HepG2 (cell line): ENCODE data around the gene FXYD5. TPM values are rescaled to one million over a fixed set of nuclear protein-coding genes. Genes with fewer than 3 reads are reported as not detected.

Source experiments
- ATAC-seq: fragments of 200-7000 bp; cut with Tn5 transposase; 3 replicates; pipeline ENCODE4 v1.9.1; 2020; ENCODE audit warnings: mild to moderate bottlenecking, moderate library complexity
- BruUV-seq: library from RNA; stranded (reverse); fragments of 400-500 nt; replicated peaks from 2 replicates; lab custom pipeline; 2021; lab: Mats Ljungman, UMichigan
- CTCF ChIA-PET: fragments of 300-600 bp; formaldehyde crosslinking; extraction: SDS; loops from one replicate; lab custom pipeline; 2021; ENCODE audit warnings: low total read pairs, inconsistent platforms, low intra/inter-chr PET ratio; lab: Yijun Ruan, JAX
- POLR2A ChIA-PET: fragments of 350-600 bp; sonication (Branson Sonifier 250); formaldehyde crosslinking; loops from one replicate; lab custom pipeline; 2020; ENCODE audit warnings: antibody characterized with exemption, inconsistent platforms; lab: Yijun Ruan, JAX
- DNase-seq: peaks from one replicate; pipeline ENCODE4 v3.0.0-alpha.2; 2015; ENCODE audit warnings: low spot score
- FAIRE-seq: peaks from 3 replicates; lab custom pipeline; 2011; peaks lifted over from hg19 to GRCh38; lab: Jason Lieb, UNC
- H2AFZ ChIP-seq: one replicate; pipeline ENCODE4 v1.6.1; 2011; ENCODE audit warnings: low read length, inconsistent platforms
- H3K27ac ChIP-seq: fragments of 300-600 bp; 3 replicates; pipeline ENCODE4 v1.8.0; 2011; ENCODE audit warnings: mixed run types, mild to moderate bottlenecking, mixed read lengths, low read length, inconsistent platforms; ENCODE audit not compliant: insufficient read depth; ENCODE audit errors: extremely low read length
- H3K27me3 ChIP-seq, 2 experiments: fragments of 200-600 bp in 1 of 2; 2 replicates in 1 of 2; 3 replicates in 1 of 2; pipeline versions ENCODE4 v1.6.0 to v1.8.0; 2011; ENCODE audit warnings: low read length in 2 of 2, mild to moderate bottlenecking in 2 of 2, moderate library complexity in 2 of 2, inconsistent platforms in 1 of 2; ENCODE audit not compliant: insufficient read depth in 2 of 2, control insufficient read depth in 1 of 2
- H3K36me3 ChIP-seq, 2 experiments: fragments of 200-600 bp in 1 of 2; replicated peaks in 1 of 2; 2 replicates in 1 of 2; 3 replicates in 1 of 2; pipeline versions ENCODE4 v1.5.1 to v1.8.0; 2011; ENCODE audit warnings: low read length in 2 of 2, inconsistent platforms in 1 of 2; ENCODE audit not compliant: insufficient read depth in 2 of 2, control insufficient read depth in 1 of 2
- H3K4me1 ChIP-seq: 2 replicates; pipeline ENCODE4 v1.5.1; 2012; ENCODE audit warnings: low read length, inconsistent platforms; ENCODE audit not compliant: insufficient read depth
- H3K4me2 ChIP-seq: 2 replicates; pipeline ENCODE4 v1.6.0; 2011; ENCODE audit warnings: low read depth, low read length, inconsistent platforms
- H3K4me3 ChIP-seq, 3 experiments: fragments of 200-600 bp in 1 of 3; sonication (generic), shearing (Covaris generic) in 1 of 3; replicated peaks in 1 of 3; 2 replicates each; pipeline ENCODE4 v1.5.1; 2011 to 2016; ENCODE audit warnings: low read length in 3 of 3, inconsistent platforms in 2 of 3, low read depth in 2 of 3, mild to moderate bottlenecking in 2 of 3, control low read depth in 1 of 3, mixed read lengths in 1 of 3; ENCODE audit not compliant: insufficient read depth in 1 of 3
- H3K79me2 ChIP-seq: one replicate; pipeline ENCODE4 v1.6.1; 2011; ENCODE audit warnings: low read length, inconsistent platforms; ENCODE audit not compliant: insufficient read depth
- H3K9ac ChIP-seq: 2 replicates; pipeline ENCODE4 v1.6.0; 2011; ENCODE audit warnings: mild to moderate bottlenecking, low read depth, low read length, inconsistent platforms; ENCODE audit not compliant: insufficient read depth
- H3K9me3 ChIP-seq: 2 replicates; pipeline ENCODE4 v1.5.1; 2012; ENCODE audit warnings: mild to moderate bottlenecking, low read length
- H4K20me1 ChIP-seq: 2 replicates; pipeline ENCODE4 v1.6.0; 2011; ENCODE audit warnings: inconsistent platforms, mild to moderate bottlenecking, low read length, moderate library complexity; ENCODE audit not compliant: insufficient read depth
- HIC2 ChIP-seq: sonication (generic); formaldehyde crosslinking; IDR thresholded peaks from 2 replicates; pipeline ENCODE4 v1.9.0; 2022; ENCODE audit warnings: low read depth, missing genetic modification reagents
- MEIS2 ChIP-seq: sonication (generic); formaldehyde crosslinking; IDR thresholded peaks from 2 replicates; pipeline ENCODE4 v1.9.0; 2021; ENCODE audit warnings: mild to moderate bottlenecking, missing genetic modification reagents
- PAWR ChIP-seq: sonication (generic); formaldehyde crosslinking; IDR thresholded peaks from 2 replicates; pipeline ENCODE4 v1.4.0; 2020; ENCODE audit warnings: missing genetic modification reagents, mild to moderate bottlenecking, borderline replicate concordance
- SMARCC2 ChIP-seq: fragments of 450-650 bp; IDR thresholded peaks from 2 replicates; pipeline ENCODE4 v1.6.1; 2017; ENCODE audit warnings: antibody characterized with exemption, mild to moderate bottlenecking
- SRF ChIP-seq: IDR thresholded peaks from 2 replicates; pipeline ENCODE4 v1.6.1; 2011; ENCODE audit warnings: mild to moderate bottlenecking, low read depth, low read length, moderate library complexity
- SRY ChIP-seq: sonication (generic); formaldehyde crosslinking; IDR thresholded peaks from 2 replicates; pipeline ENCODE4 v1.8.0; 2022; ENCODE audit warnings: mild to moderate bottlenecking, missing genetic modification reagents
- TRAFD1 ChIP-seq: sonication (generic); formaldehyde crosslinking; IDR thresholded peaks from 2 replicates; pipeline ENCODE4 v1.5.1; 2020; ENCODE audit warnings: missing genetic modification reagents, mild to moderate bottlenecking, borderline replicate concordance
- YY1 ChIP-seq: IDR thresholded peaks from 2 replicates; pipeline ENCODE4 v1.6.1; 2011; ENCODE audit warnings: low read length, low read depth, moderate library complexity, mild to moderate bottlenecking; ENCODE audit not compliant: insufficient read depth, insufficient replicate concordance
- ZBTB37 ChIP-seq: sonication (generic); formaldehyde crosslinking; IDR thresholded peaks from 2 replicates; pipeline ENCODE4 v1.4.0; 2020; ENCODE audit warnings: mild to moderate bottlenecking, missing genetic modification reagents
- ZNF33B ChIP-seq: sonication (generic); formaldehyde crosslinking; IDR thresholded peaks from 2 replicates; pipeline ENCODE4 v1.5.1; 2020; ENCODE audit warnings: mild to moderate bottlenecking, missing genetic modification reagents
- ZNF740 ChIP-seq: sonication (generic); formaldehyde crosslinking; IDR thresholded peaks from 2 replicates; pipeline ENCODE4 v1.4.0; 2020; ENCODE audit warnings: missing genetic modification reagents
- ZNF879 ChIP-seq: sonication (generic); formaldehyde crosslinking; IDR thresholded peaks from 2 replicates; pipeline ENCODE4 v1.8.1; 2023; ENCODE audit warnings: missing genetic modification reagents
- WGBS: methylation state at CpG from one replicate; pipeline ENCODE4 v1.1.6; 2017; ENCODE audit warnings: low lambda C conversion rate; 5-methylcytosine and 5-hydroxymethylcytosine counted together
- in situ Hi-C: cut with HindIII; loops from 2 replicates; pipeline ENCODE4 v1.10.0; 2017; ENCODE audit warnings: low pct_unique_long_range_greater_than_20kb; ENCODE audit not compliant: extremely low pct_ligation_motif_present
- intact Hi-C: fragments of 100-400 bp; cut with micrococcal nuclease; formaldehyde crosslinking; loops from one replicate; pipeline ENCODE4 v1.10.0; 2022; ENCODE audit not compliant: unreplicated experiment
- polyA plus RNA-seq, 8 experiments: library from polyadenylated mRNA; depleted of rRNA in 3 of 8; stranded (reverse) in 7 of 8; unstranded in 1 of 8; fragments of >200 nt; fragmentation: Illumina TruSeq in 4 of 8; extraction: Trizol in 4 of 8; gene quantifications; 2 replicates each; pipeline versions ENCODE4 v1.2.1 to v1.2.3, GENCODE V29; 2011 to 2016; ENCODE audit warnings: low read depth in 4 of 8, missing spikeins in 1 of 8, mixed read lengths in 1 of 8; ENCODE audit not compliant: insufficient read depth in 1 of 8
- total RNA-seq, 5 experiments: library from RNA; depleted of rRNA; stranded (reverse); fragments of >200 nt; fragmentation: Illumina TruSeq; extraction: Trizol; gene quantifications; 2 replicates each; pipeline ENCODE4 v1.2.3, GENCODE V29; 2016; ENCODE audit warnings: low read depth in 1 of 5

FXYD5 gene
- total and polyA plus RNA-seq, 2 of the 13 experiments (the other 11 are each of a cell fraction or from before 2014, with no cell fraction given): 0.65 TPM; not detected in 1

GRCh38 chr19:35165200-35166058, 10.9 kb downstream of the FXYD5 start:
- ChIA-PET POLR2A (no interaction called here), CTCF (no interaction called here)
- no peak for FAIRE-seq
- no peaks in the 10 kb centered on the region for H3K36me3 ChIP-seq
- H3K4me1 ChIP-seq: no peaks in the 10 kb centered on the region
- WGBS: 21% methylated on average over 5 of the region's 5 CpGs
- no peaks in the 10 kb centered on the region; a peak in 1 of 5 replicates for H3K27me3 ChIP-seq
- no peak overlapping the region for H3K9ac ChIP-seq
- no peaks in the 10 kb centered on the region for H3K79me2 ChIP-seq
- H3K27ac ChIP-seq: no peak overlapping the region
- H2AFZ ChIP-seq: no peak overlapping the region
- intact Hi-C loops: no loop called here
- in situ Hi-C loops: no loop called here
- no peak overlapping the region for H3K4me2 ChIP-seq
- H3K9me3 ChIP-seq: peaks cover 20% of the 10 kb centered on the region; the same call in 1 of the 2 replicates
- no peak for ATAC-seq
- no peak for TF ChIP-seq ZBTB37 (CRISPR knock-in tag)
- TF ChIP-seq MEIS2 (CRISPR knock-in tag): no peak
- TF ChIP-seq SMARCC2: no peak
- no peak for TF ChIP-seq TRAFD1 (CRISPR knock-in tag)
- TF ChIP-seq HIC2 (CRISPR knock-in tag): no peak
- TF ChIP-seq PAWR (CRISPR knock-in tag): no peak
- TF ChIP-seq YY1: no peak
- TF ChIP-seq ZNF879 (CRISPR knock-in tag): no peak
- no peak for TF ChIP-seq ZNF33B (CRISPR knock-in tag)
- TF ChIP-seq SRY: no peak
- no peak for TF ChIP-seq ZNF740 (CRISPR knock-in tag)
- no peak for TF ChIP-seq SRF
- TF ChIP-seq, all 625 proteins: peak for 0
- DNase-seq: no peak
- H4K20me1 ChIP-seq: no peaks in the 10 kb centered on the region
- H3K4me3 ChIP-seq: no peak overlapping the region
- no TSS peak for BruUV-seq
